Middle frontal gyrus (tissue), 1 donor: ENCODE data around the gene MGLL.
"Not testable (repeated sequence)": the region's sequence is repeated elsewhere in the genome, so short reads cannot be mapped to it uniquely, and the experiment has no call there.

Experiments used
- DNase-seq: peaks from one replicate; pipeline ENCODE4 v3.0.0-alpha.2; 2015; ENCODE audit warnings: low spot score; ENCODE audit errors: extremely low spot score

Gene MGLL

DNA sequence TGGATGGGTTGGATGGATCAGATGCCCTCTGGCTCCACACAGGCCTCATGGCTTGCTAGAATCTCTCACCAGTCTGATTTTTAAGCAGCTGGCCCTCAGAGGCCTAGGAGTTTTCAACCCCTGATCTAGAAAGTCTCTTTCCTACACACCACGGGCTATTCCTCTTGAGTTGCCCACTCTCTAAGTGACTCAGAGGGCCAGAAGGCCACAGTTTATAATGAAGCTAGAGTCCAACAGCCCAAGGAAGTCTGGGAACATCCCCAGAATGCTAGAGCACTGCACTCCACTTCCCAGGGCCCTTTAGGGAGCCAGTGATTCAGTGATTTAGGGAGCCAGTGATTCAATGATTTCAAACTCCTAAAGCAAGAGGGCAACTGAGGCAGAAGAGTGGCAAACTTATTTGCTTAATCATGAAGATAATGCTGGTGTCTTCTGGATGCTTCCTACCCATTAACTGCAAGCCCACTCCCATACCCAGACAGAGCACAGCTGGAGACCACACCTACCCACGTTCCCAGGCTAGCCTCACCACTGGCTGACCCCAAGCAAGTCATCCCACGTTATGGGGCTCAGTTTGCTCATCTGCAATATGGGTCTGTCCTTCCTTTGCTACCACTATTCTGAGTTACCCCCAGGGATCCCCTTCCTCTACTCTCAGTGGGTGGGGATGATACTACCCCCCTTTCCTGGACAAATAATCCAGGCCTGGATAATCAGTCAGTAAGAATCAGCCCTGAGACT lies 112.8 kb downstream of the MGLL start:
- DNase-seq = no peak

DNA sequence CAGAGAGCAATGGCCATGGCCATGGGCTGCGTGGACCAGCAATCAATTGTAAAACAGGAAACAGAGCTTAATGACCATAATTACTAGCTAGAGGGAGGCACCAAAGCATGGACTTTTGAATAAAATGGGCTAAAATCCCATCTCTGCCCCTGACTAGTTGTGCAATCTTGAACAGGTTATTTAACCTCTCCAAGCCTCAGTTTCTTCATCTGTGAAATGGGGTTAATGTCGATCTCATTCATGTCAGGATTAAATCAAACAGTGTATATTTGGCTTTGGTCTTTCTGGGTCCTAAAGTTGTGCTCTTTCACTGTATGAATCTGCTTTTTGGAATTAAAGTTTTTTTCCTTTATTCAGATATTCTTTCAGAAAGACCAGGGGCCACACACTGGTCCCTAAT lies 113.5 kb downstream of the MGLL start:
- no peak for DNase-seq

DNA sequence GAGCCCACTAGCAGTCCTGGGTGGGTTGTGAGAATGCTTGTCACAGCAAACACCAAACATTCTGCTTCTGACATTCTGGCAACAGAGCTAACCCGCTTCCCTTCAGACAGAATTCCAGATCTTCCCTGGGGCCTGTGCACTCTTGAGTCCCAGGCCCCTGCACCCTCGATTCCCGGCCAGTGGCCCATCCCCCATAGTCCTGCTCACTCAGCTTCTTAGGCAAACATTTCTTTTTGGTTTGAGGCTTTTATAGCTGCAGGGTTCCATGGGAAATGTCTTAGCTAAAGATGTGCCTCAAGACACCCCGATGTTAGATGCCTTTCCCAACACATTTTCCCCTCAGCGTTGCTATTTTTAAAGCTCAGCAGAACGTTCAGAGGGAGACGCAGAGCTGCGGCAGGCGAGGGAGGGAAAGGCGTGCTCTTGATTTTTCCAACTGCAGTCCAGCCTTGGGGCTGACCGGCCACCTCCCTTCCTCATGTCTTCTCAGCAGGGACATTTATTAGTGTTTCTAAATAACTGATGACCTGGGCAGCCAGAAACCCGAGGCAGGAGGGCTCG lies 114.4 kb downstream of the MGLL start:
- DNase-seq = no peak

DNA sequence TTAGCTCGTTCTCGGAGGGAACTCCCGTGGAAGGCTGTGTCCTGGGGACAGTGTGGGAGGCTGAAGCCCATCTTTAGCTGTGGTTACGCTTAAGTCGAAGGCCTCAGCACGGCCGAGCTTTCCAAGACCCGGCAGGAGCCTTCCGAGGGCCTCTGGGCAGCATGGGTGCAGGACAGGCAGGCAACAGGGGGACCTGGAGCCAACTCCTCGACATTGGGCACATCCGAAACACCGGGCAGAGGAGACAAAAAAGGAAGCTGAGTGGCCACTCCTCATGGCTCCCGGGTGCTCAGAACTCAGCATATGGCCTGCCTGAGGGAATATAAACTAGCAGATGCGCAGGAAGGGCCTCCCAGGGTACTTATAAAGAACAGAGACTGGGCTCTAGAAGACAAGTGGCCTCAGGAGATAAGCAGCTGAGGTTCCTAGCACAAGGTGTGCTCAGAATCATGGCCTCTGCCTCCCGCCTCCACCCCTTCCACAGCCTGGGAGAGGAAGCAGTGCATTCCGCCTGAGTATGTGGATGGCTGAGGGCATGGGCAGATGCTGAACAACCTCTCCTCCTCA lies 115.4 kb downstream of the MGLL start:
- no peak for DNase-seq

DNA sequence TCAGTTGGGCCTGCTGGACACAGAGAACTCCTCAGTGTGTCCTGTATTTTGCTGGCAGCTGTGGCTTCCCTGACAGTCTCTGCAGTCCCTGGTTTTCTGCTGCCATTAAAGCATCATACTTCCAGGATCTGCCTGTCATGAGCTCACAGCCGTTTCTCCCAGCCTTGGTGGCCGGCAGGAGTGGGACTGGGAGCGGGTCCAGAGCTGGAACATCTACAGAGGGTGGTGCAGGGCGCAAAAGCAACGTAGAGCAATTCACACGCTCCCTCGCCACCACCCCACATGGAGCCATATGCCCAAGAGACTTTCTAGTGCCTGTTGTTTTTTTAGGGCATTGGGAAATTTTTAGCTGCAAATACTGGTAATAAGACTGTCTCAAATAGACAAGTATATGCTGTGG lies 116.0 kb downstream of the MGLL start:
- no peak for DNase-seq

DNA sequence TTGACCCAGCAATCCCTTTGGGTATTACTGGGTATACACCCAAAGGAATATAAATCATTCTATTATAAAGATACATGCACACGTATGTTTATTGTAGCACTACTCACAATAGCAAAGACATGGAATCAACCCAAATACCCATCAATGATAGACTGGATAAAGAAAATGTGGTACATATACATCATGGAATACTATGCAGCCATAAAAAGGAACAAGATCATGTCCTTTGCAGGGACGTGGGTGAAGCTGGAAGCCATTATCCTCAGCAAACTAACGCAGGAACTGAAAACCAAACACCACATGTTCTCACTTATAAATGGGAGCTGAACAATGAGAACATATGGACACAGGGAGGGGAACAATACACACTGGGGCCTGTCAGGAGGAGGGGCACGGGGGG lies 117.5 kb downstream of the MGLL start:
- not testable (repeated sequence) for DNase-seq

DNA sequence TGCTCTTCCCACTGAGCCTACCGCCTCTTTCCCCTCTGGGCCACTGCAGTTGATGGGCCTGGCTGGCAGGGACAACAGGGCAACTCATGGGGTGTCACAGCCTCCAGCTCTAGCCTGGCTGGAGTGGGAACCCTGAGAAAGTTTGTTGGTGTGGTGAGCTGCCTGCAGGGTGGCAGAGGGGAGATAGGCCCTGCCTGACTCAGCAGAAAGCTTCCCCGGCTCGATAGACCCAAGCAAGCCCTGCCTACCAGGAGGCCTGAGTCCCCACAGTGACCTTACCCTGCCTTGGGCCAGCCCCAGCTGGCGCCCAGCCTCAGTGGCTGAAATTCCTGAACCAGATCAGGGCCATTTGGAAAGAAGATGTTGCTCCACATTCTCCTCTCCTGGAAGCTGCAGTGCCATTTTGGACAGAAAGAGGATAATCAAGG lies 120.2 kb downstream of the MGLL start:
- DNase-seq = no peak

DNA sequence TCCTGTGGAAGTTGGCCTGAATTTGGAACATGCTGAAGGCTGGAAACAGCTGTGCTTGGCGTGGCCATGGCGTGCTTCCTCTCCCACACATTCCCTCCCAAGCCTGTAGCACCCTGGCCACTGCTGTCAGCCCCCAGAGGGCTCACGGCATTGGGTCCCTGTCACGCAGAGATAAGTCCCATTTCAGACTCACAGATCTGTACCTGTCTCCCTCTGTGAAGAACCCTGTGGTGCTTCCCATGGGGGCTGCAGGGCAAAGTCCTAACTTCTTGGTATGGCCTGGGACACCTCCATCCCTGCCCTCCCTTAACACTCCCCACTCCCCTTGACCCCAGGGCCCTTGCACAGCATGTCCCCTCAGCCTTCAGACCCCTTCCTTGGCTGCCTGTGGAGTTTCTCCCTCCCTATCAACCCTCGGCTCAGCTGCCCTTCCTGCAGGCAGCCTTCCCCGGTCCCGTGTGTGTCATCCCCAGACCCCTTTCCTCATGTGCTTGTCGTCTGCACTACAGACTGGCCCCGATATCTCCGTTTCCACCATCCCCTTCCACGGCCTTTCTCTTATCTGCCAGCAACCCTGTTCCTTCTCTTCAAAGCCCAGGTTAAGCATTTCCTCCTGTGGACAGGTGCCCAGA lies 120.9 kb downstream of the MGLL start:
- no peak for DNase-seq

DNA sequence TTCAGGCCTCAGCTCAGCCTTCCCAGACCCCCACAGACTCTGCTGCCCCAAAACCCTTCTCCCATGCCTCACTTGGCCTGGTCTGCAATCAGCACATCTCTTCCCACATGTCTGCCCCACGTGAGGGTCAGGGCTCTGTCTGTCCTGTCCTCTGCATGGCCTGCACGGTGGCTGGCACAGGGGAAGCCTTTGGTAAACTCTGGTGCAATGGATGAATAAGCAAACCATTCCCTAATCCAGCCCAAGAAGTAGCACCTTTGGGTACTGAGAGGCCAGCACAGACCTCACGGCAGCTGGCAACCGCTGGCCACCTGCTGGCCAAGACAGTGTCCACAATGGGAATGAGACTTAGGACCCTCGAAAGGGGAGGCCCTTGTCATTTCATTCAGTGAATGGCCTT lies 121.9 kb downstream of the MGLL start:
- no peak for DNase-seq

DNA sequence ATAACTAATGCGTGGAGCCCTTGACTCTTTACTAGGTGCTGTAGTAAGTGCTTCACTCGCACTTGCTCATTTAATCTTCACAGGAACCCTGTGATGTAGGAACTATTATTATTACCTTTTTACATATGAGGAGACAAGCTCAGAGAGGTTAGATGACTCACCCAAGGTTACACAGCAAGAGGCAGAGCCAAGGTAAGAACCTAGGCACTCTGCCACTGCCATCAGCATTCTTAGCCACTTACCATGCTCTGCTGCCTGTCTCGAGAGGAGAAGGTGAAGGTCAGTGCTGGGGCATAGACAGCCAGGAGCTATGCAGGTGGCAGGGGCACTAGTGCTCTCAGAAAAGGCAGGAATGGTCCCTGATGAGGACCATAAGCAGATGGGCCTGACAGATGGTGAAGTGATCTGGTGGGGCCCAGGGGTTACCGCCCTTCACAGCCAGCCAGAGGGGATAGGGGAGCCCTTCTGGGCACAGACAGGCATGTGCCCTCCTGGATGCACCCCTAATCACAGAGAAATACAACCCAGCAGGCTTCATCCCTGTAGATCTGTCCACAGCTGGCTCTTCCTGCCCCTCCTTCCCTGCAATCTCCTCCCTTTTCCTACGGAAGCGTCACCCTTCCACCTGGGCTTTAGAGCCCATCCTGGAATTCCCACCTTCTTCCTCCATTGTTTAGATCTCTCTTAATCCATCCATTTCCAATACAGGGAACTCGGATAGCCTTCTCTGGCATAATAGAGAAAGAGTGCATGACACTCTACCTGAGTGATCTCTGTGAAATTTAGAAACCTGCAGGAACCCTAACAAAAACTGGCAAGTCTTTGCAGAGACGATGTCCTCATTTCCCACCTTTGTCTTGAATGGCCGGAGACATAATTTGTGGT lies 122.7 kb downstream of the MGLL start:
- DNase-seq = no peak

DNA sequence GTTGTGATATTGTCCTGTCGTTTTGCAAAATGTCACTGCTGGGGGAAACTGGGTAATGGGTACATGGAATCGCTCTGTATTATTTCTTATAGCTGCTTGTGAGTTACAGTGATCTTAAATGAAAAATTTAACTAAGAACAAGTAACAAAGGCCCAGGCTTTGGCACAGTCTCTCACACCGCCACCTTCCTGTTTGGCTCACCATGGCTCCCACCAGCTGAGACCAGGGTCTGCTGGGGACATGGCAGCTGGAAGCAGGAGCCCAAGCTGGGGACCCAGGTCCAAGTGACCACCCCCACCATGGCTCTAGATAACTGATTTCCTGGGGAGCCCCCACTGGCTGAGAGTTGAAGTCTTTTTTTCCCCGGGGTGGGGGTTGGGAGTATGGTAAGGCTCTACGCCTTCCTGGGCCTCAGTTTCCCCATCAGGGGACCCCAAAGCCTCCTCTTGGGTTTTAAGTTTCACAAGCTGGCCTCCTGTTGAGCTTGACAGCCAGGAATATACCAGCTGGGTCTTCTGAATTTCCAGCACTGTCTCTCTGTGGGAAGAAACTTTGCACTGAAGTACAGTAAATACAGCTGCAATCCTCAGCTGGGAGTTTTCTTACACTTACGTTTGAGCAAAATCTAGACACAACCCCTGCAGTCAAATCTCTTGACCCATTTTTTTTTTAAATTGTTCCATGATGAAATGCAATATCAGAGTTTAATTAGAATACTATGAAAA lies 123.5 kb downstream of the MGLL start:
- DNase-seq = no peak

DNA sequence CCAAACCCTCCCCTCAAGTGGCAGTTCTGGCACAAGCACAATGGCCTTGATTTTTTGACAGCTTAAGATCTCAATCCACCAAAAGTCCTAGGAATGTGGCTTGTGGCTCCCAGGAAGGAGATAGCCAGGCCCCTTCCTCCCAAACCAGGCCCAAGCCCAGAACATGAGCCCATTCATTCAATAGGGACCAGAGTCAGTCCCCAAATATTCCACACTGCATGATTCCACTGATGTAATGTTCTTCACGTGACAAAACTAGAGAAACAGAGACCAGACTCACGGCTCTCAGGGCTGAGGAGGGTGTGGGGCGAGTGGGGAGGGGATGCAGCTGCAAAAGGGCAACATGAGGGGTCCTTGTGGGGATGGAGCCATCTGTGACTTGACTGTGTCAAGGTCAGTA lies 124.0 kb downstream of the MGLL start:
- no peak for DNase-seq

DNA sequence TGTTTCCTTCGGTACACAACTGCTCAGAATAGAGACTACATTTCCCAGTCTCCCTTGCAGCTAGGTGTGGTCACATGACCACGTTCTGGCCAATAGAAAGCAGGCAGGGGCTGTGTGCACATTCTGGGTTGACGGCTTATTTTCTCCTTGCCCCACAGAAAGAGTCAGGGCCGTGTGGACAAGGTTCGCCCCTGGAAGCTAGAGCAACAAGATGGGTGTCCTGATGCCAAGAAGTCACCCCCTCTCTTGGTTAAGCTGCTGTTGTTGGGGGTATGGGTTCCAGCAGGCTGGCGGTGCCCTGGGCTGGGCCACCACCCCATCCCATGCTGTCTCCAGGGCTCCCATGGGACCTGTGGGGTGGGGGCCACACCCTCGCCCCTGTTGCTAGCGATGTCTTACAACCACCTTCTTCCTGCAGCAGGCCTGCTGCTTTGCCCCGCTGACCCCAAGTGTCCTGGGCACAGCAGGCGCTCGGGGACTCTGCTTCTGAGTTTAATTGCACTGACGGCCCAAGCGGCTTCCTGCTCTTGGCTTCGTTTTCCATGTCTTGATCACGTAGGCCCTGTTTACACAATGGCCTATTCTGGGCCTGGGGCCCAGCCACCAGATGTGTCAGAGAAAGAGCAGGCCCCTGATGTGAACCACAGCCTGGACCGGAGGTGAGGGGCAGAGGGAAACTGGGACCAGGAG lies 124.6 kb downstream of the MGLL start:
- peak; percentile 70 for DNase-seq

DNA sequence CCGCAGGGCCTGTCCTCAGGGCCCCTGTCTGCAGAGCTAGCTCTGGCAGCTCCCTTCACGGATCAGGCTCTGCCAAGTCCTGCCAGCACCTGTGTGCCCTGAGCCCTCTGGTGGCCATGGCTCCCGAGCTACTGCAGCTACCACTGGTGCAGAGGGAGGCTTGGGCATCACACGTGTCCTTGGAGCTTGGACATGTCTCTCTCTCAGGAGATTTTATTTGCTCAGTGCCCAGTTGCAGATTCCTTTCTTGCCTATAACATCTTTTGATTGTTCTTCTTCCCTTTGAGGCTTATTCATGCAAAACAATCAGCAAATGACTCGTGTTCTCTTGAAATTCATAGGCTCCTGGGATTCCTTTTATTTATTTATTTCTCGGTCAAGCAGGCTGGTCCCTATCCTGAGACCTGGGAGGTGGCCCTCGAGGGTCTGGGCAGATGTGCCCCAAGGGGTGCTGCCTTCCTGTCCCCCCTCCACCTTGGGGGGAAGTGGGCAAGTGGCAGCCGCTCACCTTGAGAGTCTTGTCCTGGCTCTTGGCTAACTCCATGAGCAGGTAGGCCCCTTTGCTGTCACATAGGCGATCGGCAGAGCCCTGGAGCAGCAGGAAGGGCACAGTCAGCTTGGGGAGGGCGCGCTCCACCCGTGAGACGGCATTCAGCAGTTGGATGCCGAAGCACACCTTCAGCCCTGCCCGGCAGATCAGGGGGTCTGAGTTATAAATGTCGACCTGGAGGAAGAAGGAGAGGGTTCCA lies 127.7 kb downstream of the MGLL start:
- no peak for DNase-seq

DNA sequence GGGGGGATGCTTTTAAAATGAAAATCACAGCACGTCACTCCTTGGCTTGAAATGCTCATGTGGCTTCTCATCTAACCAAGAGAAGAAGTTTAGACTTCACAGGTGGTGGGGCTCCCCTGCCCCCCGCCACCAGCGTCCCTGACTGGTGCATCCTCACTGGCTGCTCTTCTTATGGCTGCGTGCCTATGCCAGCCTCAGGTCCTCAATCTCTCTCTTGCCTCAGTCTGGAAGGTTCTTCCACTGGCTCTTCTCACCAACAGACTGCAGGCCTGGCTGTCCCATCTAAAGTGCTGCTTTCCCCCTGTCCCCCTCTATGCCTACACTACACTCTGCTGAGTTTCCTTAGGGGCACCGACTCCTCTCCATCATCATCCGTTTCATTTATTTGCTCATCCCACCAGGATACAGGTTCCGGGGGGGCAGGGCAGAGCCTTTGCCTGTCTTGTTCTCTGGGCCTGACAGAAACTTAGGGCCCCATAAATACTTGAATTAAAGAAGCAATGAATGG lies 128.9 kb downstream of the MGLL start:
- no peak for DNase-seq

DNA sequence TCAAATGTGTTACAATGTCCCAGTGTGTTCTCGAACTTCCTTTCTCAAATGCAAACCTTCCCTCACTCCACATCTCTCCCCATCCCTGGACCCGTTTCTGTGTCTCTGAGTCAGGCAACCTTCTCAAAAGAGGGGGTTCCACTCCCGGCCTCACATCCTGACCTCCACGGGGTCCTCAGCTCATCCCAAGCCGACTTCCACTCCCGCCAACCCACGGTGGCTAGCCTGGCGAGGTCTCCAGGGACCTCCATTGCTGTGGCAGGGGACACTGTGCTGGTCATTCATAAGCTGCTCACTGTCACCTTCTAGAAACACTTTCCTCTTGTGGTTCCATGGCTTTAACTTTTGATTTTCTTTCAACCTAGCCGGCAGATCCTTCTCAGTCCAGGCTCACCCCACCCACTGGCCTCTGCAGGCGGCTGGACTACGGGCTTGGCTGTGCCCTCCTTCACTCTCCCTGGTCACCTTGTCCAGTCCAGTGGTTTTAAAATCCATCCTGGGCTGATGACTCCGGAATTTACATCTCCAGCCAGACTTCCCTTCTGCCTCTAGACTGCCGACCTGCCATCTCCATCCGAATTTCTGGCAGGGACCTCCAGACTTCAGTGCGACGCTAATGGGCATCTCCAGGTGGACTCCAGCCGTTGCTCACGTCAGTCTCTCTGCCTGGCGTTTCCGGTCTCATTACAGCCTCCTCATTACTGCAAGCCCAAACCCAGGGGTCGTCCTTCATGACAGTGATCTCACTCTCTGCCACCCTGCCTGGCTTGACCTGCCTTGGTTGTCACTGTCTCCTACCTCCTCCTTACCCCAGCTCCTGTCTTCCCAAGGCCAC lies 129.6 kb downstream of the MGLL start:
- no peak for DNase-seq

DNA sequence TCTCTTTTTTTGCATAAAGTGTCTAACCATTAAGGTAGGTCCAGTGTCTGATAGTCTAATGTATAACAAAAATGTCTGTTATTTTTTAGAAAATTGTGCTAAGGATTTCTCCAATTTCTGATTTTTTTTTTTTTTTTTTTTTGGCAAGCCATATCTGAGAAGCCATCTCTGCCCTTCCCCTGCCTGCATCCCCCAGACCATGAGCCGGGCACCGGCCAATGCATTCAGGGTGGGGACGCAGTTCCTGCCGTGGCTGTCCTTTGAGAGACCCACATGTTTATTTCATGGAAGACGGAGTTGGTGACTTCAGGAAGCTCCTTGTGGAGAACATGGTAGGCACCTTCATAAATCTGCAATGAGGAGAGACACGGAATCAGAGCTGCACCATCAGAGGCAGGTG lies 130.3 kb downstream of the MGLL start:
- no peak for DNase-seq

DNA sequence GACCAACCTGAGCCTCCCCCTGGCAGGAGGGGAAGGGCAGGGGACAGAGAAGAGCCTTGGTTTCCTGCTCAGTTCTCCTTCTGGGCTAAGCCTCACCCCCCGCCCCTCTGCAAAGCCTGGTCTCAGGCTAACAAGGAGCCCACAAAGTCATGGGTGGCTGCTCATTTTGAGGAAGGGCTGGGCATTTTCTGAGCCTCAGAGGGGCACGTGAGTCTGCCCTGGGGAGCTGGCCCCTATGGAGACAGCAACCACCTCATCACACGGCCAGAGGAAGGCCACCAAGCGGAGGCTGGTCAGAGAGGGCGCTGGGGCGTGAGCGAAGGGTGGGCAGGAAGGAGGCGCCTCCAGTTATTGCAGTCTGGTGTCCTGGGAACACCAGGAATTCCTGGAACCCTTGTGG lies 130.8 kb downstream of the MGLL start:
- no peak for DNase-seq
